Measurements from ENCODE around the gene CD46. TPM values are rescaled to one million over a fixed set of nuclear protein-coding genes. Genes with fewer than 3 reads are reported as not detected.
A peak's percentile ranks its signal among the peaks of the same experiment; 100 is the strongest.

Gene CD46
- total and polyA plus RNA-seq, 7 experiments from 2014 or later = 109 to 216 (median 127) TPM

GRCh38 chr1:207841293-207841692 is 89.4 kb downstream of the CD46 start:
- ATAC-seq (no peak), DNase-seq (no peak)
- Histone ChIP-seq H3K4me1 (ENCODE audit: control insufficient read depth in 2 of 2, insufficient read depth in 2 of 2, low read length in 2 of 2) (peaks cover 0 to 62% of the 10 kb centered on the region in 2 donors), H3K9me3 (ENCODE audit: control insufficient read depth in 2 of 3, low read length in 3 of 3) (no peaks in the 10 kb centered on the region), H3K4me3 (ENCODE audit: low read length) (no peak overlapping the region), H3K27me3 (ENCODE audit: control insufficient read depth in 2 of 2, insufficient read depth in 2 of 2, low read length in 2 of 2) (no peaks in the 10 kb centered on the region), H3K36me3 (ENCODE audit: control insufficient read depth in 2 of 3, insufficient read depth in 3 of 3, low read length in 3 of 3) (peaks cover 0 to 29% (median 0%) of the 10 kb centered on the region in 3 experiments), H3K27ac (ENCODE audit: low read depth, low read length) (no peak overlapping the region)
- peaks cover 0 to 22% (median 9%) of the 10 kb centered on the region in 5 donors for H3K36me3 Mint-ChIP-seq
- H3K4me3 Mint-ChIP-seq = no peak overlapping the region
- ChIA-PET CTCF (interaction anchor here (1.0 kb wide), 1 partner anchor 28 kb away, joined by 3 read pairs; no protein-coding TSS in a partner anchor), POLR2A (interaction anchor here (0.9 to 1.3 kb wide), 3 partner anchors 9 to 27 kb away, joined by 4 to 5 read pairs (median 5); no protein-coding TSS in a partner anchor)
- intact Hi-C loops (cut with micrococcal nuclease) = no loop called here
- H3K27ac Mint-ChIP-seq = peak overlapping the region in 4 of 9 donors; percentile 28 to 81 (median 47)
- H3K27me3 Mint-ChIP-seq = no peaks in the 10 kb centered on the region
- H3K4me1 Mint-ChIP-seq = peaks cover 58 to 98% (median 89%) of the 10 kb centered on the region in 7 donors
- H3K9me3 Mint-ChIP-seq = no peaks in the 10 kb centered on the region

- DNase-seq = no peak
- Histone ChIP-seq H3K4me3 (ENCODE audit: low read length) (no peak overlapping the region), H3K27me3 (ENCODE audit: control insufficient read depth in 2 of 2, insufficient read depth in 2 of 2, low read length in 2 of 2) (no peaks in the 10 kb centered on the region), H3K9me3 (ENCODE audit: control insufficient read depth in 2 of 3, low read length in 3 of 3) (no peaks in the 10 kb centered on the region), H3K36me3 (ENCODE audit: control insufficient read depth in 2 of 3, insufficient read depth in 3 of 3, low read length in 3 of 3) (peaks cover 0 to 29% (median 0%) of the 10 kb centered on the region in 3 experiments), H3K4me1 (ENCODE audit: control insufficient read depth in 2 of 2, insufficient read depth in 2 of 2, low read length in 2 of 2) (peaks cover 0 to 57% of the 10 kb centered on the region in 2 donors), H3K27ac (ENCODE audit: low read depth, low read length) (no peak overlapping the region)
- no peaks in the 10 kb centered on the region for H3K9me3 Mint-ChIP-seq
- peaks cover 0 to 22% (median 11%) of the 10 kb centered on the region in 5 donors for H3K36me3 Mint-ChIP-seq
- ChIA-PET CTCF (interaction anchor here (1.0 to 1.9 kb wide), 3 partner anchors 12 to 42 kb away, joined by 5 to 14 read pairs (median 6); no protein-coding TSS in a partner anchor), POLR2A (interaction anchor here (0.9 to 1.5 kb wide), 7 partner anchors 8 to 34 kb away, joined by 3 to 5 read pairs (median 4); no protein-coding TSS in a partner anchor)
- no peak for ATAC-seq
- no peaks in the 10 kb centered on the region for H3K27me3 Mint-ChIP-seq
- intact Hi-C loops (cut with micrococcal nuclease) = loop anchor here (2.0 kb wide), 2 partner anchors 15 to 17 kb away; no protein-coding TSS in a partner anchor
- H3K4me3 Mint-ChIP-seq = peak overlapping the region in 1 of 10 donors; percentile 3
- H3K4me1 Mint-ChIP-seq = peaks cover 57 to 97% (median 87%) of the 10 kb centered on the region in 7 donors
- peak overlapping the region in 5 of 9 donors; percentile 28 to 57 (median 56) for H3K27ac Mint-ChIP-seq
Measured at GRCh38 chr1:207841901-207842300, 90.0 kb downstream of the CD46 start.

GRCh38 chr1:207842506-207842905 is 90.7 kb downstream of the CD46 start:
- Histone ChIP-seq H3K27me3 (ENCODE audit: control insufficient read depth in 2 of 2, insufficient read depth in 2 of 2, low read length in 2 of 2) (no peaks in the 10 kb centered on the region), H3K4me3 (ENCODE audit: low read length) (no peak overlapping the region), H3K4me1 (ENCODE audit: control insufficient read depth in 2 of 2, insufficient read depth in 2 of 2, low read length in 2 of 2) (peaks cover 0 to 51% of the 10 kb centered on the region in 2 donors), H3K27ac (ENCODE audit: low read depth, low read length) (no peak overlapping the region), H3K36me3 (ENCODE audit: control insufficient read depth in 2 of 3, insufficient read depth in 3 of 3, low read length in 3 of 3) (peaks cover 0 to 29% (median 0%) of the 10 kb centered on the region in 3 experiments), H3K9me3 (ENCODE audit: control insufficient read depth in 2 of 3, low read length in 3 of 3) (no peaks in the 10 kb centered on the region)
- H3K36me3 Mint-ChIP-seq = peaks cover 0 to 20% (median 14%) of the 10 kb centered on the region in 5 donors
- H3K4me3 Mint-ChIP-seq = no peak overlapping the region
- no peaks in the 10 kb centered on the region for H3K27me3 Mint-ChIP-seq
- intact Hi-C loops (cut with micrococcal nuclease) = loop anchor here (2.0 kb wide), 2 partner anchors 14 to 16 kb away; no protein-coding TSS in a partner anchor
- ChIA-PET POLR2A (interaction anchor here (0.9 to 1.5 kb wide), 9 partner anchors 9 to 33 kb away, joined by 3 to 5 read pairs (median 4); no protein-coding TSS in a partner anchor), CTCF (interaction anchor here (1.0 to 1.9 kb wide), 3 partner anchors 13 to 41 kb away, joined by 5 to 14 read pairs (median 6); no protein-coding TSS in a partner anchor)
- no peak for DNase-seq
- no peaks in the 10 kb centered on the region for H3K9me3 Mint-ChIP-seq
- no peak for ATAC-seq
- peaks cover 54 to 96% (median 86%) of the 10 kb centered on the region in 7 donors for H3K4me1 Mint-ChIP-seq
- peak overlapping the region in 5 of 9 donors; percentile 2 to 83 (median 56) for H3K27ac Mint-ChIP-seq

GRCh38 chr1:207844371-207844770 is 92.5 kb downstream of the CD46 start:
- Mint-ChIP-seq H3K27ac (peak overlapping the region in 8 of 9 donors; percentile 26 to 85 (median 56)), H3K4me1 (peaks cover 52 to 95% (median 85%) of the 10 kb centered on the region in 7 donors), H3K4me3 (no peak overlapping the region), H3K27me3 (no peaks in the 10 kb centered on the region), H3K36me3 (peaks cover 0 to 19% (median 14%) of the 10 kb centered on the region in 5 donors), H3K9me3 (no peaks in the 10 kb centered on the region)
- DNase-seq (no peak), ATAC-seq (no peak)
- no peaks in the 10 kb centered on the region for H3K9me3 ChIP-seq (ENCODE audit: control insufficient read depth in 2 of 3, low read length in 3 of 3)
- H3K36me3 ChIP-seq (ENCODE audit: control insufficient read depth in 2 of 3, insufficient read depth in 3 of 3, low read length in 3 of 3) = peaks cover 0 to 29% (median 0%) of the 10 kb centered on the region in 3 experiments
- ChIA-PET CTCF (no interaction called here), POLR2A (no interaction called here)
- no peak overlapping the region for H3K4me3 ChIP-seq (ENCODE audit: low read length)
- intact Hi-C loops (cut with micrococcal nuclease) = no loop called here
- no peak overlapping the region for H3K27ac ChIP-seq (ENCODE audit: low read depth, low read length)
- no peaks in the 10 kb centered on the region for H3K27me3 ChIP-seq (ENCODE audit: control insufficient read depth in 2 of 2, insufficient read depth in 2 of 2, low read length in 2 of 2)
- peaks cover 13 to 48% of the 10 kb centered on the region in 2 donors for H3K4me1 ChIP-seq (ENCODE audit: control insufficient read depth in 2 of 2, insufficient read depth in 2 of 2, low read length in 2 of 2)

Other genes with a start within 250 kb of the CD46 start
- gene CR1L, start 106.9 kb upstream of the CD46 start, total RNA-seq = under 1 TPM in 2 of 5 experiments, not detected in 3; 0.42 to 0.53 TPM
- gene CR1L, start 106.9 kb upstream of the CD46 start, polyA plus RNA-seq = not detected
- 1 to 10 TPM in 1 of 5 experiments, under 1 TPM in 3, not detected in 1; 0.02 to 3.4 (median 0.39) TPM for gene CD34, start 159.1 kb downstream of the CD46 start, total RNA-seq
- not detected for gene CD34, start 159.1 kb downstream of the CD46 start, polyA plus RNA-seq

Measured in naive thymus-derived CD4-positive, alpha-beta T cell (primary cell).